PFSK-1 (cell line): ENCODE measurements around the gene THOC1.

Source experiments
- SIN3A ChIP-seq: IDR thresholded peaks from 2 replicates; pipeline ENCODE4 v1.6.1; 2012; ENCODE audit warnings: mild to moderate bottlenecking, low read length, moderate library complexity, borderline replicate concordance; ENCODE audit not compliant: insufficient read depth
- TAF1 ChIP-seq: IDR thresholded peaks from 2 replicates; pipeline ENCODE4 v1.6.1; 2012; ENCODE audit warnings: low read length, control low read depth, borderline replicate concordance; ENCODE audit not compliant: insufficient read depth
- TF ChIP-seq, protein P1 (sequence below), 2 experiments: IDR thresholded peaks; 2 replicates each; pipeline versions ENCODE4 v1.6.1 to v1.8.0; 2011 to 2012; ENCODE audit warnings: low read depth in 2 of 2, low read length in 2 of 2, control low read depth in 1 of 2, inconsistent platforms in 1 of 2, mild to moderate bottlenecking in 1 of 2, moderate library complexity in 1 of 2; ENCODE audit not compliant: insufficient read depth in 1 of 2

DNA sequence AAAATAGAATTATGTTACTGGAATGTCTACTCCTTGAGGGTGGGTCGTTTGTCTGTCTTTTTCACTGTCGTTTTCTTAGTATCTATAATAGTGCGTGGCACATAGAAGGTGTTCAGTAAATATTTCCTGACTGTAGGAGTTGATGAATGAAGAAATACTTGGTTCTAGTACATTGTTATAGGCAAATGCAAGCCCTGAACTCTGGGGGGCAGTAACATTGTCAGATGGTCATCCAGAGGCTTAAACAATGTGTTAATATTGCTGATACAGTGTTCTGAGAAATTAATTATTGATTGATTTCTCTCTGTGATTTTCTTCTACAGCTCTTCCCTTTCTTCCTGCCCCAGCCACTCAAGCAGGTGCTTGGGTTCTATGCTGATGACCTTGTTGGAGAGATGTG is 24.4 kb upstream of the THOC1 start:
- TF ChIP-seq SIN3A, result no peak
- TF ChIP-seq TAF1, result no peak
- TF ChIP-seq, protein P1, sequence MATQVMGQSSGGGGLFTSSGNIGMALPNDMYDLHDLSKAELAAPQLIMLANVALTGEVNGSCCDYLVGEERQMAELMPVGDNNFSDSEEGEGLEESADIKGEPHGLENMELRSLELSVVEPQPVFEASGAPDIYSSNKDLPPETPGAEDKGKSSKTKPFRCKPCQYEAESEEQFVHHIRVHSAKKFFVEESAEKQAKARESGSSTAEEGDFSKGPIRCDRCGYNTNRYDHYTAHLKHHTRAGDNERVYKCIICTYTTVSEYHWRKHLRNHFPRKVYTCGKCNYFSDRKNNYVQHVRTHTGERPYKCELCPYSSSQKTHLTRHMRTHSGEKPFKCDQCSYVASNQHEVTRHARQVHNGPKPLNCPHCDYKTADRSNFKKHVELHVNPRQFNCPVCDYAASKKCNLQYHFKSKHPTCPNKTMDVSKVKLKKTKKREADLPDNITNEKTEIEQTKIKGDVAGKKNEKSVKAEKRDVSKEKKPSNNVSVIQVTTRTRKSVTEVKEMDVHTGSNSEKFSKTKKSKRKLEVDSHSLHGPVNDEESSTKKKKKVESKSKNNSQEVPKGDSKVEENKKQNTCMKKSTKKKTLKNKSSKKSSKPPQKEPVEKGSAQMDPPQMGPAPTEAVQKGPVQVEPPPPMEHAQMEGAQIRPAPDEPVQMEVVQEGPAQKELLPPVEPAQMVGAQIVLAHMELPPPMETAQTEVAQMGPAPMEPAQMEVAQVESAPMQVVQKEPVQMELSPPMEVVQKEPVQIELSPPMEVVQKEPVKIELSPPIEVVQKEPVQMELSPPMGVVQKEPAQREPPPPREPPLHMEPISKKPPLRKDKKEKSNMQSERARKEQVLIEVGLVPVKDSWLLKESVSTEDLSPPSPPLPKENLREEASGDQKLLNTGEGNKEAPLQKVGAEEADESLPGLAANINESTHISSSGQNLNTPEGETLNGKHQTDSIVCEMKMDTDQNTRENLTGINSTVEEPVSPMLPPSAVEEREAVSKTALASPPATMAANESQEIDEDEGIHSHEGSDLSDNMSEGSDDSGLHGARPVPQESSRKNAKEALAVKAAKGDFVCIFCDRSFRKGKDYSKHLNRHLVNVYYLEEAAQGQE (IDR thresholded peaks at IDR 0.05; ENCODE audit: insufficient read depth in 1 of 2, low read depth in 2 of 2, low read length in 2 of 2), result no peak
